ENCODE measurements around the gene TCF3. TPM values are rescaled to one million over a fixed set of nuclear protein-coding genes. Genes with fewer than 3 reads are reported as not detected.

The TCF3 gene
- total and polyA plus RNA-seq, 2 of the 8 experiments (the other 6 are each of a cell fraction or from before 2014, with no cell fraction given), result 241 to 348 TPM

- FAIRE-seq (no peak), DNase-seq (ENCODE audit: low read depth in 1 of 2, low spot score in 2 of 2) (no peak)
- no peak overlapping the region for H2AFZ ChIP-seq (ENCODE audit: low read length)
- H2BK20ac ChIP-seq (ENCODE audit: low read length), result no peak overlapping the region
- H3K79me1 ChIP-seq (ENCODE audit: low read depth, low read length), result no peaks in the 10 kb centered on the region; the same call in 1 of the 2 replicates
- H3K79me2 ChIP-seq (ENCODE audit: control insufficient read depth in 1 of 2, insufficient read depth in 2 of 2, low read length in 2 of 2), result no peaks in the 10 kb centered on the region
- no peak overlapping the region for H3K56ac ChIP-seq (replicated peaks; ENCODE audit: insufficient read length, low read depth, low read length)
- no peak overlapping the region for H3K4me2 ChIP-seq (ENCODE audit: insufficient read depth in 1 of 2, low read depth in 2 of 2, low read length in 2 of 2)
- H2AK5ac ChIP-seq (ENCODE audit: low read depth, low read length), result no peak overlapping the region
- H4K8ac ChIP-seq (ENCODE audit: extremely low read depth, insufficient read depth, low read length), result no peak overlapping the region
- POLR2A ChIA-PET (ENCODE audit: partially characterized antibody), result interaction anchor here (0.9 to 1.7 kb wide), 3 partner anchors 20 to 35 kb away, joined by 3 to 4 read pairs (median 3); no protein-coding TSS in a partner anchor
- H3K36me3 ChIP-seq (ENCODE audit: control insufficient read depth in 2 of 4, insufficient read depth in 4 of 4, low read length in 3 of 4), result peaks cover 34 to 54% (median 45%) of the 10 kb centered on the region in 4 experiments
- H3K9ac ChIP-seq (replicated peaks in 1 of 4; ENCODE audit: extremely low read depth in 1 of 4, low read depth in 3 of 4, low read length in 3 of 4), result no peak overlapping the region
- H3K18ac ChIP-seq (ENCODE audit: extremely low read depth, low read length), result no peak overlapping the region
- H3K27ac ChIP-seq (ENCODE audit: low read depth, low read length), result no peak overlapping the region
- H3K4me1 ChIP-seq (replicated peaks in 1 of 4; ENCODE audit: control insufficient read depth in 3 of 4, insufficient read depth in 4 of 4, low read length in 3 of 4), result peaks cover 0 to 6% (median 3%) of the 10 kb centered on the region in 4 experiments; a peak in 6 of 7 replicates
- no peak overlapping the region for H4K5ac ChIP-seq (ENCODE audit: insufficient read length, low read depth, low read length)
- CTCF ChIA-PET (ENCODE audit: partially characterized antibody), result interaction anchor here (1.1 kb wide), 2 partner anchors 9 to 171 kb away, joined by 3 to 4 read pairs; no protein-coding TSS in a partner anchor
- H2BK5ac ChIP-seq (ENCODE audit: low read depth, low read length), result no peak overlapping the region
- WGBS, 2 experiments (ENCODE audit: extremely low coverage in 1 of 2, insufficient coverage in 1 of 2, insufficient read length in 1 of 2, insufficient replicate concordance in 2 of 2, low coverage in 1 of 2, low lambda C conversion rate in 2 of 2, missing lambda C conversion rate in 1 of 2), result 82% methylated on average over 10 of the region's 11 CpGs; no CpG with 5 or more reads in 1 of the 2 experiments
- H3K23me2 ChIP-seq (ENCODE audit: low read depth, low read length), result peaks cover 4% of the 10 kb centered on the region; the same call in 1 of the 2 replicates
- no peak overlapping the region for H3K23ac ChIP-seq (ENCODE audit: insufficient read length)
- no peak overlapping the region for H4K91ac ChIP-seq (replicated peaks; ENCODE audit: insufficient read length, low read length)
- no peak overlapping the region for H3K4ac ChIP-seq (replicated peaks; ENCODE audit: insufficient read length, low read depth, low read length)
- H4K20me1 ChIP-seq (replicated peaks in 1 of 2; ENCODE audit: control insufficient read depth in 1 of 2, insufficient read depth in 2 of 2, low read length in 2 of 2), result peaks cover 11 to 28% of the 10 kb centered on the region in 2 experiments
- no peaks in the 10 kb centered on the region for H3K9me3 ChIP-seq (ENCODE audit: insufficient read depth in 2 of 2, low read depth in 1 of 2, low read length in 1 of 2)
- H3K14ac ChIP-seq (ENCODE audit: insufficient read length), result no peak overlapping the region
- H2BK12ac ChIP-seq (ENCODE audit: low read depth, low read length), result no peak overlapping the region
- H3K27me3 ChIP-seq (replicated peaks in 1 of 4; ENCODE audit: control insufficient read depth in 3 of 4, extremely low read depth in 1 of 4, insufficient read depth in 3 of 4, low read length in 3 of 4), result no peaks in the 10 kb centered on the region
- H2BK15ac ChIP-seq (ENCODE audit: low read length), result no peak overlapping the region
- H2BK120ac ChIP-seq (replicated peaks; ENCODE audit: low read depth, low read length), result no peak overlapping the region
- H3K4me3 ChIP-seq (ENCODE audit: extremely low read depth in 1 of 4, insufficient read depth in 2 of 4, low read depth in 3 of 4, low read length in 4 of 4), result no peak overlapping the region
- TF ChIP-seq RXRA (IDR thresholded peaks at IDR 0.05; ENCODE audit: insufficient read depth, low read depth, low read length), result no peak
- TF ChIP-seq SIX5 (IDR thresholded peaks at IDR 0.05; ENCODE audit: low read depth, low read length), result no peak
- no peak for TF ChIP-seq RNF2 (IDR thresholded peaks at IDR 0.05; ENCODE audit: borderline replicate concordance, low read depth, low read length, missing control alignments, poor library complexity, severe bottlenecking)
- TF ChIP-seq TAF7 (optimal IDR thresholded peaks at IDR 0.05; ENCODE audit: borderline replicate concordance, low read depth, low read length), result no peak
- TF ChIP-seq KDM1A (IDR thresholded peaks at IDR 0.05; ENCODE audit: borderline replicate concordance, low read length), result no peak
- TF ChIP-seq HDAC6 (IDR thresholded peaks at IDR 0.05; ENCODE audit: low read depth, low read length), result no peak
- no peak for TF ChIP-seq CBX8 (IDR thresholded peaks at IDR 0.05; ENCODE audit: borderline replicate concordance, low read depth, low read length)
- TF ChIP-seq GTF2F1 (IDR thresholded peaks at IDR 0.05; ENCODE audit: borderline replicate concordance, low read depth, low read length), result no peak
- TF ChIP-seq SUZ12 (IDR thresholded peaks at IDR 0.05; ENCODE audit: low read length), result no peak
- no peak for TF ChIP-seq CEBPB (IDR thresholded peaks at IDR 0.05; ENCODE audit: low read depth, low read length)
- TF ChIP-seq SRF (IDR thresholded peaks at IDR 0.05; ENCODE audit: low read depth, low read length), result no peak
- TF ChIP-seq FOSL1 (IDR thresholded peaks at IDR 0.05; ENCODE audit: insufficient read depth, low read depth, low read length), result no peak
Observed at GRCh38 chr19:1610579-1610978, 41.8 kb downstream of the TCF3 start.

Measured in H1 (cell line).